Neural cell (in vitro differentiated cells): ENCODE measurements around the gene DTX3L. TPM values are rescaled to one million over a fixed set of nuclear protein-coding genes. Genes with fewer than 3 reads are reported as not detected.

Source experiments
- H2AFZ ChIP-seq: fragments of 200-600, 300-800 bp; sonication (generic), shearing (Covaris generic); 2 replicates; pipeline ENCODE4 v1.6.0; 2014; ENCODE audit warnings: low read depth, mild to moderate bottlenecking, antibody characterized with exemption, low read length, moderate library complexity
- H3F3A ChIP-seq: fragments of 200-600 bp; shearing (Covaris generic); 2 replicates; pipeline ENCODE4 v1.6.1; 2016; ENCODE audit warnings: mild to moderate bottlenecking, moderate library complexity, mixed read lengths, antibody characterized with exemption, low read length; ENCODE audit not compliant: insufficient read depth, poor library complexity, severe bottlenecking
- H3K27ac ChIP-seq: fragments of 200-600, 300-800 bp; sonication (generic), shearing (Covaris generic); 2 replicates; pipeline ENCODE4 v1.5.1; 2014; ENCODE audit warnings: mild to moderate bottlenecking, low read length, moderate library complexity
- H3K27me3 ChIP-seq: fragments of 300-800, 200-600 bp; sonication (generic), shearing (Covaris generic); 2 replicates; pipeline ENCODE4 v1.6.0; 2014; ENCODE audit warnings: mild to moderate bottlenecking, low read depth, low read length, moderate library complexity; ENCODE audit not compliant: insufficient read depth
- H3K36me3 ChIP-seq: fragments of 300-800, 200-600 bp; sonication (generic), shearing (Covaris generic); 2 replicates; pipeline ENCODE4 v1.5.1; 2014; ENCODE audit warnings: mild to moderate bottlenecking, antibody characterized with exemption, low read length, moderate library complexity; ENCODE audit not compliant: insufficient read depth
- H3K4me2 ChIP-seq: fragments of 300-800, 200-600 bp; sonication (generic), shearing (Covaris generic); 2 replicates; pipeline ENCODE4 v1.6.0; 2014; ENCODE audit warnings: mild to moderate bottlenecking, low read length
- H3K4me3 ChIP-seq: fragments of 300-800, 200-600 bp; sonication (generic), shearing (Covaris generic); 2 replicates; pipeline ENCODE4 v1.5.1; 2014; ENCODE audit warnings: mild to moderate bottlenecking, low read length, moderate library complexity
- H3K79me2 ChIP-seq: fragments of 200-600 bp; shearing (Covaris generic); replicated peaks from 2 replicates; pipeline ENCODE4 v1.6.0; 2014; ENCODE audit warnings: mild to moderate bottlenecking, low read length, moderate library complexity; ENCODE audit not compliant: insufficient read depth
- H3K9ac ChIP-seq: fragments of 300-800, 200-600 bp; sonication (generic), shearing (Covaris generic); 2 replicates; pipeline ENCODE4 v1.6.1; 2016; ENCODE audit warnings: mild to moderate bottlenecking, low read length, mixed read lengths
- H3K9me2 ChIP-seq: fragments of 200-600 bp; shearing (Covaris generic); 2 replicates; pipeline ENCODE4 v1.6.1; 2016; ENCODE audit warnings: mild to moderate bottlenecking, low read length, mixed read lengths; ENCODE audit not compliant: insufficient read depth
- H3K9me3 ChIP-seq: fragments of 200-600, 300-800 bp; sonication (generic), shearing (Covaris generic); 2 replicates; pipeline ENCODE4 v1.6.1; 2016; ENCODE audit warnings: mild to moderate bottlenecking, mixed run types, low read length, moderate library complexity, mixed read lengths
- H4K20me1 ChIP-seq: fragments of 200-600 bp; shearing (Covaris generic); 2 replicates; pipeline ENCODE4 v1.6.1; 2016; ENCODE audit warnings: mild to moderate bottlenecking, mixed run types; ENCODE audit not compliant: insufficient read depth
- EP300 ChIP-seq: fragments of 450-650 bp; conservative IDR thresholded peaks from 2 replicates; pipeline ENCODE4 v1.6.1; 2014; ENCODE audit warnings: antibody characterized with exemption, mild to moderate bottlenecking, moderate library complexity; ENCODE audit not compliant: poor library complexity, severe bottlenecking
- EZH2 ChIP-seq: fragments of 200-600, 300-800 bp; shearing (Covaris generic), sonication (generic); IDR thresholded peaks from 2 replicates; pipeline ENCODE4 v1.6.1; 2014; ENCODE audit warnings: antibody characterized with exemption, low read length, borderline replicate concordance, mild to moderate bottlenecking; ENCODE audit not compliant: insufficient read depth, poor library complexity, severe bottlenecking
- MXI1 ChIP-seq: fragments of 450-650 bp; conservative IDR thresholded peaks from 2 replicates; pipeline ENCODE4 v1.6.1; 2014; ENCODE audit warnings: antibody characterized with exemption, mild to moderate bottlenecking; ENCODE audit not compliant: poor library complexity, severe bottlenecking
- POLR2AphosphoS5 ChIP-seq: IDR thresholded peaks from 2 replicates; pipeline ENCODE4 v1.6.1; 2012
- RAD21 ChIP-seq: fragments of 450-650 bp; conservative IDR thresholded peaks from 2 replicates; pipeline ENCODE4 v1.6.1; 2014; ENCODE audit warnings: antibody characterized with exemption, mild to moderate bottlenecking, moderate library complexity
- SMC3 ChIP-seq: fragments of 450-650 bp; conservative IDR thresholded peaks from 2 replicates; pipeline ENCODE4 v1.6.1; 2014; ENCODE audit warnings: antibody characterized with exemption, mild to moderate bottlenecking, moderate library complexity; ENCODE audit not compliant: poor library complexity
- TAF1 ChIP-seq: IDR thresholded peaks from 2 replicates; pipeline ENCODE4 v1.6.1; 2012; ENCODE audit warnings: low read depth
- polyA plus RNA-seq: library from polyadenylated mRNA; depleted of rRNA; stranded (reverse); fragments of >200 nt; gene quantifications from 2 replicates; pipeline ENCODE4 v1.2.3, GENCODE V29; 2014
- TF ChIP-seq, protein P1 (sequence below): IDR thresholded peaks from 2 replicates; pipeline ENCODE4 v1.6.1; 2012; ENCODE audit warnings: borderline replicate concordance
- TF ChIP-seq, protein P2 (sequence below): fragments of 450-650 bp; IDR thresholded peaks from 2 replicates; pipeline ENCODE4 v1.5.1; 2014; ENCODE audit warnings: antibody characterized with exemption, mild to moderate bottlenecking, moderate library complexity; ENCODE audit not compliant: poor library complexity, severe bottlenecking

Gene DTX3L
- polyA plus RNA-seq, 1 donor from 2014 or later, result not detected

GRCh38 chr3:122523317-122523716 lies 40.8 kb upstream of the DTX3L start:
- no peak overlapping the region for H2AFZ ChIP-seq
- H3K27ac ChIP-seq, result no peak overlapping the region
- H3K4me2 ChIP-seq, result no peak overlapping the region

GRCh38 chr3:122530164-122530563 lies 34.0 kb upstream of the DTX3L start:
- no peak overlapping the region for H3K4me3 ChIP-seq
- no peak overlapping the region for H2AFZ ChIP-seq
- H3K9me2 ChIP-seq, result no peaks in the 10 kb centered on the region
- H3K27ac ChIP-seq, result no peak overlapping the region
- no peaks in the 10 kb centered on the region for H3F3A ChIP-seq
- H3K27me3 ChIP-seq, result no peaks in the 10 kb centered on the region
- no peaks in the 10 kb centered on the region for H3K36me3 ChIP-seq
- no peaks in the 10 kb centered on the region for H3K9me3 ChIP-seq
- no peaks in the 10 kb centered on the region for H3K79me2 ChIP-seq
- H3K9ac ChIP-seq, result no peak overlapping the region
- TF ChIP-seq, protein P1, sequence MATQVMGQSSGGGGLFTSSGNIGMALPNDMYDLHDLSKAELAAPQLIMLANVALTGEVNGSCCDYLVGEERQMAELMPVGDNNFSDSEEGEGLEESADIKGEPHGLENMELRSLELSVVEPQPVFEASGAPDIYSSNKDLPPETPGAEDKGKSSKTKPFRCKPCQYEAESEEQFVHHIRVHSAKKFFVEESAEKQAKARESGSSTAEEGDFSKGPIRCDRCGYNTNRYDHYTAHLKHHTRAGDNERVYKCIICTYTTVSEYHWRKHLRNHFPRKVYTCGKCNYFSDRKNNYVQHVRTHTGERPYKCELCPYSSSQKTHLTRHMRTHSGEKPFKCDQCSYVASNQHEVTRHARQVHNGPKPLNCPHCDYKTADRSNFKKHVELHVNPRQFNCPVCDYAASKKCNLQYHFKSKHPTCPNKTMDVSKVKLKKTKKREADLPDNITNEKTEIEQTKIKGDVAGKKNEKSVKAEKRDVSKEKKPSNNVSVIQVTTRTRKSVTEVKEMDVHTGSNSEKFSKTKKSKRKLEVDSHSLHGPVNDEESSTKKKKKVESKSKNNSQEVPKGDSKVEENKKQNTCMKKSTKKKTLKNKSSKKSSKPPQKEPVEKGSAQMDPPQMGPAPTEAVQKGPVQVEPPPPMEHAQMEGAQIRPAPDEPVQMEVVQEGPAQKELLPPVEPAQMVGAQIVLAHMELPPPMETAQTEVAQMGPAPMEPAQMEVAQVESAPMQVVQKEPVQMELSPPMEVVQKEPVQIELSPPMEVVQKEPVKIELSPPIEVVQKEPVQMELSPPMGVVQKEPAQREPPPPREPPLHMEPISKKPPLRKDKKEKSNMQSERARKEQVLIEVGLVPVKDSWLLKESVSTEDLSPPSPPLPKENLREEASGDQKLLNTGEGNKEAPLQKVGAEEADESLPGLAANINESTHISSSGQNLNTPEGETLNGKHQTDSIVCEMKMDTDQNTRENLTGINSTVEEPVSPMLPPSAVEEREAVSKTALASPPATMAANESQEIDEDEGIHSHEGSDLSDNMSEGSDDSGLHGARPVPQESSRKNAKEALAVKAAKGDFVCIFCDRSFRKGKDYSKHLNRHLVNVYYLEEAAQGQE, result no peak
- TF ChIP-seq POLR2AphosphoS5, result no peak
- TF ChIP-seq RAD21, result no peak
- TF ChIP-seq EZH2, result no peak
- TF ChIP-seq TAF1, result no peak
- no peak for TF ChIP-seq SMC3
- TF ChIP-seq EP300, result no peak
- H3K4me2 ChIP-seq, result no peak overlapping the region
- no peaks in the 10 kb centered on the region for H4K20me1 ChIP-seq

More at GRCh38 chr3:122523317-122523716, 40.8 kb upstream of the DTX3L start:
- Histone ChIP-seq H3K9me2 (no peaks in the 10 kb centered on the region), H3F3A (no peaks in the 10 kb centered on the region), H3K9me3 (no peaks in the 10 kb centered on the region), H4K20me1 (no peaks in the 10 kb centered on the region), H3K79me2 (no peaks in the 10 kb centered on the region), H3K36me3 (no peaks in the 10 kb centered on the region), H3K9ac (no peak overlapping the region), H3K27me3 (no peaks in the 10 kb centered on the region), H3K4me3 (no peak overlapping the region)
- TF ChIP-seq POLR2AphosphoS5 (no peak), MXI1 (no peak), RAD21 (no peak)

GRCh38 chr3:122533480-122533879 lies 30.7 kb upstream of the DTX3L start:
- H4K20me1 ChIP-seq, result no peaks in the 10 kb centered on the region
- H3K9me3 ChIP-seq, result no peaks in the 10 kb centered on the region
- H3K27ac ChIP-seq, result no peak overlapping the region
- no peaks in the 10 kb centered on the region for H3K36me3 ChIP-seq
- H3K4me2 ChIP-seq, result no peak overlapping the region
- H3F3A ChIP-seq, result no peaks in the 10 kb centered on the region
- TF ChIP-seq, protein P2, sequence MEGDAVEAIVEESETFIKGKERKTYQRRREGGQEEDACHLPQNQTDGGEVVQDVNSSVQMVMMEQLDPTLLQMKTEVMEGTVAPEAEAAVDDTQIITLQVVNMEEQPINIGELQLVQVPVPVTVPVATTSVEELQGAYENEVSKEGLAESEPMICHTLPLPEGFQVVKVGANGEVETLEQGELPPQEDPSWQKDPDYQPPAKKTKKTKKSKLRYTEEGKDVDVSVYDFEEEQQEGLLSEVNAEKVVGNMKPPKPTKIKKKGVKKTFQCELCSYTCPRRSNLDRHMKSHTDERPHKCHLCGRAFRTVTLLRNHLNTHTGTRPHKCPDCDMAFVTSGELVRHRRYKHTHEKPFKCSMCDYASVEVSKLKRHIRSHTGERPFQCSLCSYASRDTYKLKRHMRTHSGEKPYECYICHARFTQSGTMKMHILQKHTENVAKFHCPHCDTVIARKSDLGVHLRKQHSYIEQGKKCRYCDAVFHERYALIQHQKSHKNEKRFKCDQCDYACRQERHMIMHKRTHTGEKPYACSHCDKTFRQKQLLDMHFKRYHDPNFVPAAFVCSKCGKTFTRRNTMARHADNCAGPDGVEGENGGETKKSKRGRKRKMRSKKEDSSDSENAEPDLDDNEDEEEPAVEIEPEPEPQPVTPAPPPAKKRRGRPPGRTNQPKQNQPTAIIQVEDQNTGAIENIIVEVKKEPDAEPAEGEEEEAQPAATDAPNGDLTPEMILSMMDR, result no peak
- TF ChIP-seq EP300 (no peak), EZH2 (no peak), SMC3 (no peak), RAD21 (no peak), TAF1 (no peak), POLR2AphosphoS5 (no peak), MXI1 (no peak)
- TF ChIP-seq, protein P1, result no peak
- no peak overlapping the region for H3K4me3 ChIP-seq
- no peaks in the 10 kb centered on the region for H3K27me3 ChIP-seq
- no peaks in the 10 kb centered on the region for H3K79me2 ChIP-seq
- no peak overlapping the region for H2AFZ ChIP-seq
- H3K9ac ChIP-seq, result no peak overlapping the region
- H3K9me2 ChIP-seq, result no peaks in the 10 kb centered on the region
